SK-N-SH (cell line): ENCODE results near the gene ERC2.

Experiments
- CTCF ChIP-seq: fragments of 200-600 bp; sonication (generic); IDR thresholded peaks from 2 replicates; pipeline ENCODE4 v1.6.1; 2017; ENCODE audit warnings: antibody characterized with exemption, mild to moderate bottlenecking, moderate library complexity
- FOXM1 ChIP-seq: IDR thresholded peaks from 2 replicates; pipeline ENCODE4 v1.4.0; 2012; ENCODE audit warnings: low read depth, mild to moderate bottlenecking
- IRF3 ChIP-seq: fragments of 150-350 bp; IDR thresholded peaks from 2 replicates; pipeline ENCODE4 v1.6.1; 2016; ENCODE audit warnings: mild to moderate bottlenecking, low read depth, low read length
- MAX ChIP-seq: IDR thresholded peaks from 2 replicates; pipeline ENCODE4 v1.4.0; 2012; ENCODE audit warnings: low read depth
- NRF1 ChIP-seq: IDR thresholded peaks from 2 replicates; pipeline ENCODE4 v1.6.1; 2012; ENCODE audit warnings: low read depth, mild to moderate bottlenecking, low read length
- POLR2AphosphoS5 ChIP-seq: IDR thresholded peaks from 2 replicates; pipeline ENCODE4 v1.6.1; 2012; ENCODE audit warnings: low read depth, low read length
- RFX5 ChIP-seq: IDR thresholded peaks from 2 replicates; pipeline ENCODE4 v1.6.1; 2012; ENCODE audit warnings: mild to moderate bottlenecking, improper control_type of control experiment, low read length
- RXRA ChIP-seq: IDR thresholded peaks from 2 replicates; pipeline ENCODE4 v1.4.0; 2012; ENCODE audit warnings: low read depth, mild to moderate bottlenecking, borderline replicate concordance

- no peak for TF ChIP-seq IRF3
- TF ChIP-seq CTCF = no peak
- TF ChIP-seq NRF1 = no peak
- TF ChIP-seq POLR2AphosphoS5 = no peak
- no peak for TF ChIP-seq FOXM1
- no peak for TF ChIP-seq RXRA
- TF ChIP-seq RFX5 = no peak
- no peak for TF ChIP-seq MAX
Observed at GRCh38 chr3:56361731-56362130, 106.5 kb downstream of the ERC2 start.
